HepG2 (cell line): ENCODE measurements around the gene AKAP9. TPM values are rescaled to one million over a fixed set of nuclear protein-coding genes. Genes with fewer than 3 reads are reported as not detected.

Experiments used
- ATF5 ChIP-seq: sonication (generic); formaldehyde crosslinking; IDR thresholded peaks from 2 replicates; pipeline ENCODE4 v1.4.0; 2020; ENCODE audit warnings: mild to moderate bottlenecking, low read depth, missing genetic modification reagents
- ATF7-NPFF ChIP-seq: sonication (generic); formaldehyde crosslinking; IDR thresholded peaks from 2 replicates; pipeline ENCODE4 v1.8.1; 2023; ENCODE audit warnings: mild to moderate bottlenecking, low read depth, missing genetic modification reagents, moderate library complexity
- CEBPB ChIP-seq: IDR thresholded peaks from 2 replicates; pipeline ENCODE4 v1.6.1; 2011; ENCODE audit warnings: low read depth, low read length, improper control_type of control experiment, borderline replicate concordance
- GATA4 ChIP-seq: sonication (generic); IDR thresholded peaks from 2 replicates; pipeline ENCODE4 v1.6.1; 2016; ENCODE audit warnings: antibody characterized with exemption, low read depth, borderline replicate concordance
- HIVEP1 ChIP-seq: sonication (generic); formaldehyde crosslinking; IDR thresholded peaks from 2 replicates; pipeline ENCODE4 v1.4.0; 2020; ENCODE audit warnings: mild to moderate bottlenecking, missing genetic modification reagents
- MEIS1 ChIP-seq: sonication (generic); formaldehyde crosslinking; IDR thresholded peaks from 2 replicates; pipeline ENCODE4 v1.9.0; 2021; ENCODE audit warnings: mild to moderate bottlenecking, missing genetic modification reagents, moderate library complexity, borderline replicate concordance
- MIXL1 ChIP-seq: IDR thresholded peaks from 2 replicates; pipeline ENCODE4 v1.6.1; 2016
- MLXIP ChIP-seq: sonication (generic); formaldehyde crosslinking; IDR thresholded peaks from 2 replicates; pipeline ENCODE4 v1.9.0; 2021; ENCODE audit warnings: missing genetic modification reagents, borderline replicate concordance
- NFRKB ChIP-seq: fragments of 450-650 bp; IDR thresholded peaks from 2 replicates; pipeline ENCODE4 v1.6.1; 2017
- NR2C2 ChIP-seq: sonication (generic); formaldehyde crosslinking; IDR thresholded peaks from 2 replicates; pipeline ENCODE4 v1.4.0; 2020; ENCODE audit warnings: missing genetic modification reagents, mild to moderate bottlenecking, moderate library complexity, borderline replicate concordance
- POLR2AphosphoS2 ChIP-seq: IDR thresholded peaks from 2 replicates; pipeline ENCODE4 v1.6.1; 2011; ENCODE audit warnings: low read depth, low read length, improper control_type of control experiment
- RXRA ChIP-seq: sonication (generic); formaldehyde crosslinking; IDR thresholded peaks from 2 replicates; pipeline ENCODE4 v1.5.1; 2020; ENCODE audit warnings: missing genetic modification reagents
- ZNF207 ChIP-seq: fragments of 450-650 bp; IDR thresholded peaks from 2 replicates; pipeline ENCODE4 v1.6.1; 2016; ENCODE audit warnings: antibody characterized with exemption, borderline replicate concordance
- ZNF263 ChIP-seq: sonication (generic); formaldehyde crosslinking; IDR thresholded peaks from 2 replicates; pipeline ENCODE4 v1.4.0; 2020; ENCODE audit warnings: missing genetic modification reagents
- ZNF432 ChIP-seq: sonication (generic); formaldehyde crosslinking; IDR thresholded peaks from 2 replicates; pipeline ENCODE4 v1.5.0; 2020; ENCODE audit warnings: missing genetic modification reagents, mild to moderate bottlenecking, borderline replicate concordance
- ZNF513 ChIP-seq: sonication (generic); formaldehyde crosslinking; conservative IDR thresholded peaks from 2 replicates; pipeline ENCODE4 v1.5.0; 2020; ENCODE audit warnings: missing genetic modification reagents
- ZNF558 ChIP-seq: sonication (generic); formaldehyde crosslinking; IDR thresholded peaks from 2 replicates; pipeline ENCODE4 v1.9.0; 2022; ENCODE audit warnings: mild to moderate bottlenecking, missing genetic modification reagents, borderline replicate concordance
- ZNF569 ChIP-seq: sonication (generic); formaldehyde crosslinking; IDR thresholded peaks from 2 replicates; pipeline ENCODE4 v1.5.0; 2020; ENCODE audit warnings: mild to moderate bottlenecking, missing genetic modification reagents, moderate library complexity, borderline replicate concordance
- ZNF704 ChIP-seq: sonication (generic); formaldehyde crosslinking; IDR thresholded peaks from 2 replicates; pipeline ENCODE4 v1.8.1; 2023; ENCODE audit warnings: mild to moderate bottlenecking, inconsistent platforms, moderate library complexity, missing genetic modification reagents, borderline replicate concordance
- ZNF740 ChIP-seq: sonication (generic); formaldehyde crosslinking; IDR thresholded peaks from 2 replicates; pipeline ENCODE4 v1.4.0; 2020; ENCODE audit warnings: missing genetic modification reagents
- ZSCAN9 ChIP-seq: IDR thresholded peaks from 2 replicates; pipeline ENCODE4 v1.6.1; 2016; ENCODE audit warnings: borderline replicate concordance
- polyA plus RNA-seq, 8 experiments: library from polyadenylated mRNA; depleted of rRNA in 3 of 8; stranded (reverse) in 7 of 8; unstranded in 1 of 8; fragments of >200 nt; fragmentation: Illumina TruSeq in 4 of 8; extraction: Trizol in 4 of 8; gene quantifications; 2 replicates each; pipeline versions ENCODE4 v1.2.1 to v1.2.3, GENCODE V29; 2011 to 2016; ENCODE audit warnings: low read depth in 4 of 8, missing spikeins in 1 of 8, mixed read lengths in 1 of 8; ENCODE audit not compliant: insufficient read depth in 1 of 8
- total RNA-seq, 5 experiments: library from RNA; depleted of rRNA; stranded (reverse); fragments of >200 nt; fragmentation: Illumina TruSeq; extraction: Trizol; gene quantifications; 2 replicates each; pipeline ENCODE4 v1.2.3, GENCODE V29; 2016; ENCODE audit warnings: low read depth in 1 of 5

The AKAP9 gene
- total and polyA plus RNA-seq, 2 of the 13 experiments (the other 11 are each of a cell fraction or from before 2014, with no cell fraction given) = 27.6 to 33.1 TPM

- TF ChIP-seq RXRA (CRISPR knock-in tag) (peak; percentile 74; the same call in 1 of the 2 replicates), POLR2AphosphoS2 (no peak; the same call in 1 of the 2 replicates), ZNF740 (CRISPR knock-in tag) (0 out of 2 replicates have a peak, but pooled peaks have one; percentile 54), NR2C2 (CRISPR knock-in tag) (peak; percentile 83), MEIS1 (peak; percentile 75; the same call in 1 of the 2 replicates), ZNF704 (peak; percentile 70), MIXL1 (0 out of 2 replicates have a peak, but pooled peaks have one; percentile 34), ZNF558 (CRISPR knock-in tag) (no peak; the same call in 1 of the 2 replicates), GATA4 (no peak), ZNF569 (CRISPR knock-in tag) (peak; percentile 76; the same call in 1 of the 2 replicates), CEBPB (peak; percentile 30; the same call in 1 of the 2 replicates), ZNF432 (CRISPR knock-in tag) (no peak), ATF7-NPFF (CRISPR knock-in tag) (peak; percentile 60), HIVEP1 (CRISPR knock-in tag) (peak; percentile 80), ZNF207 (no peak), MLXIP (CRISPR knock-in tag) (no peak), ZSCAN9 (CRISPR knock-in tag) (peak; percentile 67; the same call in 1 of the 2 replicates), NFRKB (no peak), ZNF513 (CRISPR knock-in tag) (0 out of 2 replicates have a peak, but pooled peaks have one; percentile 37), ATF5 (CRISPR knock-in tag) (no peak), ZNF263 (CRISPR knock-in tag) (no peak; the same call in 1 of the 2 replicates)
Measured at GRCh38 chr7:92134271-92135051, 193.8 kb downstream of the AKAP9 start, which contains the start of gene CYP51A1 (continued).
